ENCODE measurements around the gene EFHC2.
"Not testable (repeated sequence)": the region's sequence is repeated elsewhere in the genome, so short reads cannot be mapped to it uniquely, and the experiment has no call there.

Gene EFHC2

GRCh38 chrX:44234116-44234515, 109.4 kb downstream of the EFHC2 start:
- no peak for DNase-seq (ENCODE audit: low read depth)

- no peak for DNase-seq (ENCODE audit: low read depth)
Measured at GRCh38 chrX:44232081-44232480, 111.4 kb downstream of the EFHC2 start.

DNA sequence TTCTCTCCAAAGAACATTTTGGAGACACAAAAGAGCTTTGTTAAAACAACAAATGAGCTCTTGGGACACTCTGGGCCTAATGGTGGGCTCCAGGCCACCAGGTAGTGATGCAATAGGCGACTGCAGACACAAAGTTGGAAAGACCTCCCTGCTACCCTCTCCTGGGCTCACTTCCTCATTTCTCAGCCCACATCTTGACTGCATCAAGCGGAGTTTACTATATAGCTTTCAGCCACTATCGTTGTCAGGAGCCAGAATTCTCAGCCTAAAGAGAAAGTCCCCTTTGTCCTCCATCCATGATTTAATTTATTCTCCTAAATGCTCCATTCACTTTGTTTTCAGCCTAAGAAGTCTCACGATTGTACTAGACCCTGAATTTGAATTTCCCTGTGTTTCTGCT, 114.9 kb downstream of the EFHC2 start:
- DNase-seq (ENCODE audit: low read depth) = no peak

DNA sequence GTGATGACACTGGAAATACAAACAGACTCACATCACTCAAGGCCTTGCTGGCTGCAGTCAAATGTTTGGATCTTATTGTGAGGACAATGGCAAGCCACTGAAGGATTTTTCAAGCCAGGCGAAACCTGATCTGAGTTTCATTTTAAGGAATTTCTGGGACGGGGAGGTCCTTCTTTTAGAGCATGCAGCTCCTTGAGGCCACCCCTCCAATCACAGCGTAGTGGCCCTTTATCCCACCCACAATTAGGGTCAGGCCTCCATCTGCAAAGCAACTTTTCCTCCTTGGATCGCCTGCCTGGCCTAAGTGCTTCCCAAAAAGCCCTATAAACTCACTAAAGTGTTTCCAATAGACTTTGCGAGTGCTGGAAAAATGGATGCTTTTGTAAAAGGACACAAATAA, 115.5 kb downstream of the EFHC2 start:
- no peak for DNase-seq (ENCODE audit: low read depth)

DNA sequence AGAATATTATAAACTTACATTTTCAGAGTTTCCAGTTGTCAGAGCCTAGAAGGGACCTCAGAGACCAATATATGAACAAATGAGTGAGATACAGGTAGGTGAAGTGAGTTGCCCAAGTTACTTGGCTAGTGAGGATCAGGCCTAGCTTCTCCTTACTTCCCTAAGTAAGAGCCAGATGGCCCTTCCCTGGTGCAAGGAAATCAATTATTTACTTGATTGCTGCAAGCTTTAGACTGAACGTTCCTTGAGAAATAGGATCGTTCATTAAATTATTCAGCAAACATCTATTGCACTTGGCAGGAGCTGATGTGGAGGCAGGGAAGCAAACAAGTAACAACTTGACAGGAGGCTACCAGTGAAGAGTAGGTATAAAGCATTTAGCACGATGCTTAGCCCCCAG, 117.8 kb downstream of the EFHC2 start:
- DNase-seq (ENCODE audit: low read depth) = no peak

- no peak for DNase-seq (ENCODE audit: low read depth)
Measured at GRCh38 chrX:44224760-44225159, 118.7 kb downstream of the EFHC2 start.

- no peak for DNase-seq (ENCODE audit: low read depth)
Measured at GRCh38 chrX:44223150-44223549, 120.3 kb downstream of the EFHC2 start.

GRCh38 chrX:44218465-44218864, 125.0 kb downstream of the EFHC2 start:
- no peak for DNase-seq (ENCODE audit: low read depth)

DNA sequence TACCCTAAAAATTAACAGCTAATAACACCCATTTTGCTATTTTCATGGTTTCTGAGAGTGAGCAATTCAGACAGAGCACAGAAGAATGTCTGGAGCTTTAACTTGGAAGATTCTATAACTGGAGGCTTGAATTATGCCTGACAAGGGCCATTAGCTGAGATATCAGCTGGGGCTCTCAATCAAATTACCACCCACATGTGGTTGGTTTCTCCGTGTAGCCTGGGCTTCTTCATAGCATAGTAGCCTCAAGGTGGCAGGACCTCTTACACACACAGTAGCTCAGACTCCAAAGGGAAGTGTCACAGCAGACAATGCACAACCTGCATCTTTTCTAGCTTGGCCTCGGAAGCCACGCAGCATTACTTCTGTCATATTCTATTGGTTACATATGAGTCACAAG, 127.3 kb downstream of the EFHC2 start:
- DNase-seq (ENCODE audit: low read depth) = no peak

DNA sequence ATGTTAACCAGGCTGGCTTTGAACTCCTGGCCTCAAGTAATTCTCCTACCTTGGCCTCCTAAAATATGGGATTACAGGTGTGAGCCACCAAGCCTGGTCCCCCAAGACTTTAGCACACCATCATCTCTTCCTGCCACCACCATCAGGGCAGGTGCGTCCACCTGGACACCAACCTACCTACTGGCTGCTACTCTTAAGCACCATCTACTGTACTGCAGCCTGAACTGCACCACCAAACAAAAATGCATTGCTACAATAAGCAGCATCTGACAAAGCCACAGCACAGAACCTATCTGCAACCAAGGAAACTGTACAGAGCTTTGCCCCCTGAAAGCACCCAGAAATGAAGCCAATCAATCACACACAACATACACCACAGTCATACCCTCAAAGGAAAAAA, 139.7 kb downstream of the EFHC2 start:
- no peak for DNase-seq (ENCODE audit: low read depth)

GRCh38 chrX:44202596-44202995, 140.9 kb downstream of the EFHC2 start:
- no peak for DNase-seq (ENCODE audit: low read depth)

- no peak for DNase-seq (ENCODE audit: low read depth)
Measured at GRCh38 chrX:44189116-44189515, 154.4 kb downstream of the EFHC2 start.

GRCh38 chrX:44187915-44188314, 155.6 kb downstream of the EFHC2 start:
- not testable (repeated sequence) for DNase-seq (ENCODE audit: low read depth)

- no peak for DNase-seq (ENCODE audit: low read depth)
Measured at GRCh38 chrX:44183329-44183728, 160.1 kb downstream of the EFHC2 start.

DNA sequence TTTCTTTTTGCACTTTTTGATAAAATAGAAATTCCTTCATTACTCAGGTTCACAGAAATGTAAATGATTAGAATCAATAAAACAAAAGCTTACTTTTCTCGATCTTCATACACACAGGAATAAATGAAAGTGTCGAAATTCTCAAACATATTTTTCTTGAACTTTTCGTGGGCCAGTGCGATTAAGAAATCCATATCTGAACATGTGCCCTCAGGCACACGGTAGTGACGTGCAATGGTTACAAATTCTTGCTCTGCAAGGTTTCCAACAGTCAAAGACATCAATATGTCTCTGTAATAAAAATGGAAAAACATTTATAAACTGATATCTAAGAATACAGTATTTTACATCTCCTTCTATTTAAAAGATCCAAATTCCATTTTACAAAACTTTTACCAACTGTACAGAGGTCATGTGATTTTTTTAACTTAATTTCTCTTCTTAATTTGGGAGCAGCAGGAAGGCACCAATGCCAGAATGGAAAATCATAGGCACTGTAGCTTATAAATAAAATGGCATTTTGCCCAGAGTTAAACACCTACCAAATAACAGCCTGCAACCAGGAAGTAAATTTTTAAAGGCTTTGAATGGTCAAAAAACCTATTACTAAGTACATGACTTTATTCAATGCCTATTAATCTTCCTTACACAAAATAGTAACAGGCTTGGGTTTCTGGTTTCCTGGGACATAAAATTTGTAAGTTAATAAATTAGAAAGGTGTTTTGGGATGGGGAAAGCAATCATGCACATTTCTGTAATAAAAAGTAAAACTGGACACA, 165.0 kb downstream of the EFHC2 start:
- no peak for DNase-seq (ENCODE audit: low read depth)

DNA sequence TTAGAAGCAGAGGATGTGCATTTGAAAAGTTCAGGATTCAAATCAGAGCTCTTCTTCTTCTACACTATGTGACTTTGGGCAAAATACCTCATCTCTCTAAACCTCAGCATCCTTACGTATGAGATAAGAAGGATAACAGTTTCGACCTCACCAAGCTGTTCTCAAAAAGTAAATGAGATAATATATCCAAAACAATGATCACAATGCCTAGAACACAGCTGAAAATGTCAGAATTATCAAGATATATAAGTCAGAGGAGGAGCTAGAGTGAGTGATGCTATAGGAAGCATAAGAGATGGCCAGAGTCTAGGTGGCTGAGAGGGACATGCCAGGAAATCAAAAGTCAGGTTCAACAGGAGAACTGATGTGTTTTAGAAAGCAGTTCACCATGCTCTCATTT, 168.0 kb downstream of the EFHC2 start:
- DNase-seq (ENCODE audit: low read depth) = no peak

- DNase-seq (ENCODE audit: low read depth) = no peak
Measured at GRCh38 chrX:44174061-44174460, 169.4 kb downstream of the EFHC2 start.

- no peak for DNase-seq (ENCODE audit: low read depth)
Measured at GRCh38 chrX:44173219-44173618, 170.3 kb downstream of the EFHC2 start.

DNA sequence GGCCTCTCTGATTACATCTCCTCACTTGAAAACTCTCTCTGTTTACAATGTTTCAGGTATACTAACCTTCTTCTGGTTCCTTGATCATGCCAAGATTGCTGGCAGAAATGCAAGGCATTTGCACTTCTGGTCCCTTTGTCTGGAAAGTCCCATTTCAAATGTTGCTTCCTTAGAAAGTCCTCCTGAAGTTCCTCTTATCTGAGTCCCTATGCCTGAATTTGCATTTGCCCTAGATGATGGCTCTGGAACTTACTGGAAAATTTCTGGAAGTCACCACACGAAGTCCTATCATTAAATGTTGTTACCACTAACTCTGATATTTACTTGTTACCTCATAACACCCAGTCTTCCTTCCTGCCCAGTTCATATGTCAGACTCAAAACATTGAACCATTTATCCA, 176.4 kb downstream of the EFHC2 start:
- DNase-seq (ENCODE audit: low read depth) = no peak

DNA sequence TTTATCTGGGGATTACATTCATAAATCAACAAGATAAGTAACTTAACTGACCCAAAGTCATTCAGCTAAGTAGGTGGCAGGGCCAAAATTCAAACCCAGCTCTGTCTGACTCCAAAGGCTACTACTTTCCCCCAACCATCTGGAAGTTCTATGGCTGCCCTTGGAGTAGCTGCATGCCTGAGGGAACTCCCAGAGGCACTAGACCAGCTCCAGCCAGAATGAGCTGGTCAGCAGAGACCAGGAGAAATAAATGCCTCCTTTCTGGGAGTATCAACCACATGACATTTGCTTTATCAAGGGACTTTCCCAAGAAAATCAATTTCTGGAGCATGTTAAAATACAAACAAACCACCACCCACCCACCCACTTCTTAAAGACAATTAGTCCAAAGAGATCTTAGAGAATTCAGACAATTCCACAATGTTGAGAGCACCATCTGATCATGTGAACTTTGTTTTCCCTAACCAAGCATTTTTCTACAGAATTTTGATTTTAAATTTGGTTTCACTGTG, 180.5 kb downstream of the EFHC2 start:
- DNase-seq (ENCODE audit: low read depth) = no peak

- no peak for DNase-seq (ENCODE audit: low read depth)
Measured at GRCh38 chrX:44157858-44158257, 185.6 kb downstream of the EFHC2 start.

GRCh38 chrX:44157283-44157682, 186.2 kb downstream of the EFHC2 start:
- DNase-seq (ENCODE audit: low read depth) = no peak

DNA sequence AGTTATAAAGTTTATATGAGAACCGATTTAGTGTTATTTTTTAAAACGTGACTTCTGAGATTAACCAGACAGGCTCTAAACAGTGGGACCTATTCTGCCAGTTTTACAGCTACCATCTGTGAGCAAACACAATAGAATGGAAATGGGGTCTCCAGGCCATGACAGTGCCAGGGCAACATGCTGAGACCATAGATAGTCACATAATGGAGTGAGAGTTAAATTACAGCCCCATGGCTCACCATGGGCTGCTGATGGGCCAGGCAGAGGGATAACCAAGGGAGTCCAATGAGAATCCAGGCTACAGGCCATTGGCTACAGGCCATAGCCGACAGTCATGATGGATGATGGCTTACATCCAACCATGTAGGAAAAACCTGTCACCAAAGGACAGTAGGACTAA, 186.7 kb downstream of the EFHC2 start:
- no peak for DNase-seq (ENCODE audit: low read depth)

DNA sequence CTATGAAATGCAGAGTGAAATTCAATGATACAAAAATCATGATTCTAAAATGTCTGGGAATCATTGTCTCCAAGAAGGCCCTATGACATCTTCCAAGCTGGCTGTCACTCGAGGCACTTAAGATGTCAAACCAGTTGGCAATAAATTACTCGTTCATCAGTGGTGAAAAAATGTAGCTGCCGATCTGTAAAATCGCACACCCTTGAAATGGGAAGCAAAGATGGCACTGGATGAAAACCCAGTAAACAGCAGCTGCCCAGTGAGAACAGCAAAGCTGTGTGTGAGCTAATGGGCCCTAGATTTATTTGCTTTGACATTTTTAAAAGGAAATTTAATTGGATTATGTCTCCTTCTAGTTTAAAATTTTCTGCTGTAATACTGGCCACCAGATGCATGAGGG, 188.3 kb downstream of the EFHC2 start:
- DNase-seq (ENCODE audit: low read depth) = no peak

All from stimulated activated CD4-positive, alpha-beta T cell treated with anti-CD3 and anti-CD28 coated beads, Interleukin-2, amount 100 ng/mL, for 4 hours (primary cell).